ENCODE results near the gene RUNX2.

DNA sequence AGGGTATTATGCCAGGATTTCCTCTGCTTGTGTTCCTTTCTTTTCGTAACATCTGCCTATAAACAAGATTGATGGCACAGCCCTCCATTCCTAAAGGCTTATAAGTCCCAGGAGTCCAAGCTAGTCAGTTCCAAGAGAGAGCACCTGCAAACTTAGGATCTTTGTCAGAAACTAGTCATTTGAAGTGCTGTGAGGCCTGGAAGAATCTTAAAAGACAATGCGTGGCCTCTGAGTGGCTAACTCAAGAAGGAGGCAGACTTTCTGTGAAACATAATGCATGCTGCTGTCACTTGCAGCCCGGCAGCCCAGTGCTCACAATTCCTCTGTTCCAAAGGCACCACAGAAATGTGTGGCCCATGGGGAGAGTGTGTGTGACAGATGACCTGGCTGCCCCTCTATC lies 184.6 kb downstream of the RUNX2 start:
- TF ChIP-seq, protein P1, sequence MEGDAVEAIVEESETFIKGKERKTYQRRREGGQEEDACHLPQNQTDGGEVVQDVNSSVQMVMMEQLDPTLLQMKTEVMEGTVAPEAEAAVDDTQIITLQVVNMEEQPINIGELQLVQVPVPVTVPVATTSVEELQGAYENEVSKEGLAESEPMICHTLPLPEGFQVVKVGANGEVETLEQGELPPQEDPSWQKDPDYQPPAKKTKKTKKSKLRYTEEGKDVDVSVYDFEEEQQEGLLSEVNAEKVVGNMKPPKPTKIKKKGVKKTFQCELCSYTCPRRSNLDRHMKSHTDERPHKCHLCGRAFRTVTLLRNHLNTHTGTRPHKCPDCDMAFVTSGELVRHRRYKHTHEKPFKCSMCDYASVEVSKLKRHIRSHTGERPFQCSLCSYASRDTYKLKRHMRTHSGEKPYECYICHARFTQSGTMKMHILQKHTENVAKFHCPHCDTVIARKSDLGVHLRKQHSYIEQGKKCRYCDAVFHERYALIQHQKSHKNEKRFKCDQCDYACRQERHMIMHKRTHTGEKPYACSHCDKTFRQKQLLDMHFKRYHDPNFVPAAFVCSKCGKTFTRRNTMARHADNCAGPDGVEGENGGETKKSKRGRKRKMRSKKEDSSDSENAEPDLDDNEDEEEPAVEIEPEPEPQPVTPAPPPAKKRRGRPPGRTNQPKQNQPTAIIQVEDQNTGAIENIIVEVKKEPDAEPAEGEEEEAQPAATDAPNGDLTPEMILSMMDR (IDR thresholded peaks at IDR 0.05) = no peak
- no peak for TF ChIP-seq POLR2A (IDR thresholded peaks at IDR 0.05)

Measured in Peyer's patch (tissue), 4 donors.